Spleen (tissue), 11 donors: ENCODE data around the gene KMT5C. TPM values are rescaled to one million over a fixed set of nuclear protein-coding genes. Genes with fewer than 3 reads are reported as not detected.
"Not testable (repeated sequence)": the region's sequence is repeated elsewhere in the genome, so short reads cannot be mapped to it uniquely, and the experiment has no call there.

Source experiments
- DNase-seq: peaks from one replicate; pipeline ENCODE4 v3.0.0-alpha.2; 2020
- H3K27ac ChIP-seq, 8 donors: fragments of 200-600 bp; sonication (generic) in 7 of 8; 1 replicate in 4 of 8; 2 replicates in 4 of 8; pipeline versions ENCODE4 v1.5.0 to v1.8.0; 2016 to 2021; ENCODE audit warnings: inconsistent platforms in 4 of 8, mild to moderate bottlenecking in 4 of 8, moderate library complexity in 1 of 8
- H3K27me3 ChIP-seq, 7 donors: fragments of 200-600 bp; sonication (generic) in 6 of 7; replicated peaks in 1 of 7; 1 replicate in 4 of 7; 2 replicates in 3 of 7; pipeline versions ENCODE4 v1.5.0 to v1.8.0; 2016 to 2021; ENCODE audit warnings: inconsistent platforms in 3 of 7, mild to moderate bottlenecking in 1 of 7
- H3K36me3 ChIP-seq, 6 donors: fragments of 200-600 bp; sonication (generic) in 5 of 6; 1 replicate in 4 of 6; 2 replicates in 2 of 6; pipeline versions ENCODE4 v1.5.0 to v1.8.0; 2016 to 2021; ENCODE audit warnings: inconsistent platforms in 2 of 6
- H3K4me1 ChIP-seq, 6 donors: fragments of 200-600 bp; sonication (generic) in 5 of 6; 1 replicate in 3 of 6; 2 replicates in 3 of 6; pipeline versions ENCODE4 v1.5.0 to v1.8.0; 2016 to 2021; ENCODE audit warnings: inconsistent platforms in 3 of 6
- H3K4me3 ChIP-seq, 8 donors: fragments of 200-600 bp; sonication (generic) in 7 of 8; 1 replicate in 4 of 8; 2 replicates in 4 of 8; pipeline versions ENCODE4 v1.5.0 to v1.8.0; 2016 to 2021; ENCODE audit warnings: inconsistent platforms in 4 of 8, mild to moderate bottlenecking in 4 of 8, moderate library complexity in 2 of 8
- H3K9me3 ChIP-seq, 8 donors: fragments of 200-600 bp; sonication (generic) in 7 of 8; 1 replicate in 4 of 8; 2 replicates in 4 of 8; pipeline versions ENCODE4 v1.5.0 to v1.8.0; 2016 to 2021; ENCODE audit warnings: inconsistent platforms in 4 of 8
- POLR2A ChIP-seq, 3 donors: fragments of 450-650 bp; IDR thresholded peaks; one replicate each; pipeline ENCODE4 v1.5.1; 2017; ENCODE audit warnings: antibody characterized with exemption in 3 of 3, mild to moderate bottlenecking in 1 of 3
- POLR2AphosphoS5 ChIP-seq, 3 donors: sonication (generic); formaldehyde crosslinking; IDR thresholded peaks; one replicate each; pipeline ENCODE4 v1.5.1; 2017; ENCODE audit warnings: antibody characterized with exemption in 3 of 3
- WGBS, 5 donors: extraction: QIAGEN DNeasy Blood & Tissue Kit in 3 of 5; methylation state at CpG; one replicate each; pipeline versions ENCODE4 v1.1.5 to v1.1.7; 2013 to 2018; 5-methylcytosine and 5-hydroxymethylcytosine counted together
- intact Hi-C: fragments of 100-400 bp; cut with DNase I; formaldehyde crosslinking; loops from one replicate; pipeline ENCODE4 v1.15.0; 2023; ENCODE audit warnings: low total_unique reads
- polyA plus RNA-seq, 3 donors: library from polyadenylated mRNA; stranded (reverse); fragments of 200-250 nt; gene quantifications; one replicate each; pipeline ENCODE4 v1.2.1, GENCODE V29; 2013
- total RNA-seq, 7 donors: library from RNA; depleted of rRNA in 3 of 7; stranded (reverse); fragments of >200 nt in 3 of 7; fragmentation: NEBNext Ultra II Directional in 4 of 7; extraction: Animal tissue kit (Norgen Biotek cat#: 25700) in 4 of 7; gene quantifications; one replicate each; pipeline versions ENCODE4 v1.1.0 to v1.2.1, GENCODE V29; 2016 to 2021
- TF ChIP-seq, protein P1 (sequence below), 11 experiments: fragments of 200-600 bp in 7 of 11; fragments of 450-650 bp in 4 of 11; sonication (generic) in 4 of 11; IDR thresholded peaks in 8 of 11; conservative IDR thresholded peaks in 3 of 11; 1 replicate in 7 of 11; 2 replicates in 4 of 11; pipeline versions ENCODE4 v1.4.0 to v1.8.0; 2016 to 2021; ENCODE audit warnings: antibody characterized with exemption in 11 of 11, inconsistent platforms in 4 of 11, mild to moderate bottlenecking in 1 of 11
- donor health status: healthy with polysubstance abuse.
- donor health status: DM: no; HTN: no; CAD: no; lungs with moderate emphysema.
- donor health status: DM: no; HTN: no; CAD: no.
- donor health status: Bipolar disorder and iron deficiency.
- donor health status: healthy.
- donor health status: DM: no; HTN: no; CAD: no.
- donor health status: DM: yes; HTN: yes; CAD: no.

The KMT5C gene
- total and polyA plus RNA-seq, 10 donors, result 5.7 to 18.1 (median 12.2) TPM

DNA sequence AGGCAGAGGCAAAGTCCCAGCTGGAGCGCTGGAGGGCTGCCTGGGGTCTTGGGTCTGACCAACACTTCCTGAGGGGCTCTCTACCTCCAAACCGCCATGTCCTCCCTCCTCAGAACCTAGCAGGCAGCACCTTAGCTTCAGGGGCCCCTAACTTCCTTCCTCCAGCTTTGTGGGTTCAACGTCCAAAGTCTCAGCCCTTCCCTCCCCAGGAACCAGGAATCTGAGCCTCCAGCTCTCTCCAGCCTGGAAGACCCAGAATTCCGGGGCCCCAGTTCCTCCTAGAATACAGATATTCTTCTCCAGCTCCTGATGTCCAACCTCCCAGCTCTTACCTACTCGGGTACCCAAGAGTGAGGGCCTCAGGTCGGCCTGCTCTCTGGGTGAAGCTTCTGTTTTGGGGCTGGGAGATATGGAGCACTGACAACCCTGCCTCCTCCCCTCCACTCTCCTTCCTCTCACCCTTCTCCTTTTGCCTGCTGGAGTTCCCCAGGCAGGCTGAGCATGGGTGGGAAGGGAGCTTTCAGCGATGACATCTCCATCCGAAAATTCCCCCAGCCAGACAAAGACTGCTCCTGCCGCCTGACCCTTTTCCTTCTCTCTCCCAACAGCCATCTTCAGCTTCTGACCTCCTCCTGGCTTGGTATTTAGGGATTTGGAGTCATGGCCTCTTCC is 18.1 kb upstream of the KMT5C start:
- Histone ChIP-seq H3K9me3 (no peaks in the 10 kb centered on the region), H3K4me1 (peaks cover 0 to 40% (median 0%) of the 10 kb centered on the region in 6 donors)
- 37 to 57% (median 48%) methylated on average over 9 of the region's 9 CpGs for WGBS, 5 donors

DNA sequence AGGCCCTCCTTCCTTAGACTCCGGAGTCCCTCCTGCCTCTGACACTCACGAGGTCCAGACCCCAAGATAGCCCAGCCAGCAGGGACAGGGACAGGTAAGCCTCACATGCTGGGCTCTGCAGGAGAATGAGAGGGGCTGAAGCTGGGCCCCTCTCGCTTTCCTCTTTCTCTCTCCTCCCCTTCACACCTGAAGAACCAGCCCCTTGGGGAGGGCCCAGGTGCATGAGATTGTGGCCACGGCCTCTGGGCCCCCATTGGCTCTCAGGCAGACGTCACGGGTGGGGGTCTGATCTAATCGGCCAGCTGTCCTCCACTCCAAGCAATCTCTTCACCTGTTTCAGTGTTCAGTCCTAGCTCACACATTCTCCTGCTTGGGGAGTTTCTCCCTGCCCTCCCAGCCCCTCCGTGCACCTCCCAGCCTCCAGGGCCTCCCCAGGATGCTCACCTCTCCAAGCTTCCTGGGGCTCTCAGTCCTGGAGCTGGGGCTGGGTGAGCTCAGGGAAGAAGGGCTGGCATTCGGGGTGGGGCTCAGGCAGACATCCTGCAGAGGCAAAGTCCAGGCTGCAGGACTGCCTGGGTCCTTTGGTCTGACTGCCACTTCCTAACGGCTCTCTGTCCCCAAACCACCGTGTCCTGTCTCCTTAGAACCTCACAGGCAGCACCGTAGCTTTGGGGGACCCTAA is 17.3 kb upstream of the KMT5C start:
- H3K36me3 ChIP-seq, result peaks cover 0 to 9% (median 0%) of the 10 kb centered on the region in 6 donors
- intact Hi-C loops, result no loop called here
- peaks cover 0 to 40% (median 0%) of the 10 kb centered on the region in 6 donors for H3K4me1 ChIP-seq
- no peak for TF ChIP-seq POLR2AphosphoS5 (IDR thresholded peaks at IDR 0.05)
- TF ChIP-seq, protein P1, sequence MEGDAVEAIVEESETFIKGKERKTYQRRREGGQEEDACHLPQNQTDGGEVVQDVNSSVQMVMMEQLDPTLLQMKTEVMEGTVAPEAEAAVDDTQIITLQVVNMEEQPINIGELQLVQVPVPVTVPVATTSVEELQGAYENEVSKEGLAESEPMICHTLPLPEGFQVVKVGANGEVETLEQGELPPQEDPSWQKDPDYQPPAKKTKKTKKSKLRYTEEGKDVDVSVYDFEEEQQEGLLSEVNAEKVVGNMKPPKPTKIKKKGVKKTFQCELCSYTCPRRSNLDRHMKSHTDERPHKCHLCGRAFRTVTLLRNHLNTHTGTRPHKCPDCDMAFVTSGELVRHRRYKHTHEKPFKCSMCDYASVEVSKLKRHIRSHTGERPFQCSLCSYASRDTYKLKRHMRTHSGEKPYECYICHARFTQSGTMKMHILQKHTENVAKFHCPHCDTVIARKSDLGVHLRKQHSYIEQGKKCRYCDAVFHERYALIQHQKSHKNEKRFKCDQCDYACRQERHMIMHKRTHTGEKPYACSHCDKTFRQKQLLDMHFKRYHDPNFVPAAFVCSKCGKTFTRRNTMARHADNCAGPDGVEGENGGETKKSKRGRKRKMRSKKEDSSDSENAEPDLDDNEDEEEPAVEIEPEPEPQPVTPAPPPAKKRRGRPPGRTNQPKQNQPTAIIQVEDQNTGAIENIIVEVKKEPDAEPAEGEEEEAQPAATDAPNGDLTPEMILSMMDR (IDR thresholded peaks at IDR 0.05 in 8 of 11, conservative IDR thresholded peaks at IDR 0.05 in 3 of 11), result no peak
- TF ChIP-seq POLR2A (IDR thresholded peaks at IDR 0.05), result no peak
- DNase-seq, result no peak
- peak overlapping the region in 2 of 8 donors; percentile 5 to 9 for H3K4me3 ChIP-seq
- H3K9me3 ChIP-seq, result no peaks in the 10 kb centered on the region
- peaks cover 0 to 24% (median 0%) of the 10 kb centered on the region in 7 donors for H3K27me3 ChIP-seq
- peak overlapping the region in 2 of 8 donors; percentile 53 to 76 for H3K27ac ChIP-seq
- 45 to 55% (median 51%) methylated on average over 11 to 12 of the region's 12 CpGs for WGBS, 5 donors

More for the DNA sequence above, 18.1 kb upstream of the KMT5C start:
- TF ChIP-seq POLR2AphosphoS5 (IDR thresholded peaks at IDR 0.05), result no peak
- no peak for TF ChIP-seq POLR2A (IDR thresholded peaks at IDR 0.05)
- TF ChIP-seq, protein P1 (IDR thresholded peaks at IDR 0.05 in 8 of 11, conservative IDR thresholded peaks at IDR 0.05 in 3 of 11), result no peak
- H3K36me3 ChIP-seq, result peaks cover 0 to 10% (median 0%) of the 10 kb centered on the region in 6 donors
- H3K4me3 ChIP-seq, result no peak overlapping the region
- peaks cover 0 to 24% (median 0%) of the 10 kb centered on the region in 7 donors for H3K27me3 ChIP-seq
- no peak for DNase-seq
- intact Hi-C loops, result no loop called here
- no peak overlapping the region for H3K27ac ChIP-seq

DNA sequence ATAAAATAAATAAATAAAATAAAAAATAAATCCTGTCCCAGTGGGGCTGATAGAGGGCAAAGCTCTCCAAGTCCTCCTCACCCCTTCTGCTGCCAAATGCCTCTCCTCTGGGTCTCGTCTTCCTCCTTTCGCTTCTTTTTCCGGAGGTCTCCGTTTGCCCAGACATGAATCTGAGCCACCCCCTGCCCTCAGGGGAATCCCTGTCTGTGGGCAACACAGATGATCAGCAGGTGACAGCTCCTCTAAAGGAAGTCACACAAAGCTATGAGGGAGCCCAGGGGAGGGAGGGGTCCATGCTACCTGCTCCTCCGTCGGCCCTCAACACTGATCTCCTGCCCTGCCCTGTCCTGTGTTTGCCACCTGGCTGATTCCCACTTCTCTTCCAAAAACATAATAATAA is 15.0 kb upstream of the KMT5C start:
- TF ChIP-seq POLR2AphosphoS5 (IDR thresholded peaks at IDR 0.05) (no peak), POLR2A (IDR thresholded peaks at IDR 0.05) (no peak)
- TF ChIP-seq, protein P1 (IDR thresholded peaks at IDR 0.05 in 8 of 11, conservative IDR thresholded peaks at IDR 0.05 in 3 of 11), result no peak
- Histone ChIP-seq H3K4me3 (peak overlapping the region in 2 of 8 donors; percentile 17 to 38), H3K36me3 (peaks cover 0 to 8% (median 0%) of the 10 kb centered on the region in 6 donors), H3K4me1 (peaks cover 0 to 40% (median 0%) of the 10 kb centered on the region in 6 donors), H3K27me3 (peaks cover 0 to 29% (median 0%) of the 10 kb centered on the region in 7 donors), H3K27ac (peak overlapping the region in 5 of 8 donors; percentile 5 to 76 (median 70)), H3K9me3 (no peaks in the 10 kb centered on the region)
- intact Hi-C loops, result no loop called here
- WGBS, 5 donors, result 58 to 85% (median 80%) methylated on average over 6 of the region's 6 CpGs
- no peak for DNase-seq

DNA sequence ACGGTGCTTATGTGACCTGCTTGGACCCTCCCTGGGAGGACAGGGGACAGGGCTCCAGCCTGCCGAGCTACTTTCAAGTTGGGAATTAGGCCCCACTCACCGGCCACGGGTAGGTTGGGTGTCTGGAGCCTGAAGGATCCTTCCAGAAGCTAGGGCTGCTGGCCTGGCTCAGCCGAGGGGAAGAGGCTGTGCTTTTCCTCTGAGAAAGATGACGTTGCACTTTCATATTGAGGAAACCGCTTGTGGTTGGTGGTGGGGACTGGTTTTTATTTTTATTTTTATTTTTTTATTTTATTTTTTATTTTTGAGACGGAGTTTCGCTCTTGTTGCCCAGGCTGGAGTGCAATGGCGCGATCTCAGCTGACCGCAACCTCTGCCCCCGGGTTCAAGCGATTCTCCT is 14.5 kb upstream of the KMT5C start, which contains the start of gene TMEM150B:
Gene TMEM150B (minus strand): TSS at position 170 of the 400 bp plus-strand sequence. CDS start 4,305 bp downstream, outside the sequence.
- H3K4me3 ChIP-seq, result peak within 1 kb of the TSS in 2 of 8 donors; percentile 17 to 38
- peaks cover 0 to 3% (median 0%) of the 10 kb centered on the region in 6 donors for H3K36me3 ChIP-seq
- no peak for DNase-seq
- TF ChIP-seq POLR2AphosphoS5 (IDR thresholded peaks at IDR 0.05), result peak; percentile 9 to 35 (median 15)
- TF ChIP-seq, protein P1 (IDR thresholded peaks at IDR 0.05 in 8 of 11, conservative IDR thresholded peaks at IDR 0.05 in 3 of 11), result no peak
- H3K4me1 ChIP-seq, result peaks cover 0 to 40% (median 0%) of the 10 kb centered on the region in 6 donors
- WGBS, 5 donors, result 47 to 59% (median 53%) methylated on average over 13 to 14 of the region's 14 CpGs
- peak within 1 kb of the TSS in 6 of 8 donors; percentile 5 to 76 (median 66) for H3K27ac ChIP-seq
- peaks cover 0 to 29% (median 0%) of the 10 kb centered on the region in 7 donors for H3K27me3 ChIP-seq
- H3K9me3 ChIP-seq, result no peaks in the 10 kb centered on the region
- intact Hi-C loops, result no loop called here

DNA sequence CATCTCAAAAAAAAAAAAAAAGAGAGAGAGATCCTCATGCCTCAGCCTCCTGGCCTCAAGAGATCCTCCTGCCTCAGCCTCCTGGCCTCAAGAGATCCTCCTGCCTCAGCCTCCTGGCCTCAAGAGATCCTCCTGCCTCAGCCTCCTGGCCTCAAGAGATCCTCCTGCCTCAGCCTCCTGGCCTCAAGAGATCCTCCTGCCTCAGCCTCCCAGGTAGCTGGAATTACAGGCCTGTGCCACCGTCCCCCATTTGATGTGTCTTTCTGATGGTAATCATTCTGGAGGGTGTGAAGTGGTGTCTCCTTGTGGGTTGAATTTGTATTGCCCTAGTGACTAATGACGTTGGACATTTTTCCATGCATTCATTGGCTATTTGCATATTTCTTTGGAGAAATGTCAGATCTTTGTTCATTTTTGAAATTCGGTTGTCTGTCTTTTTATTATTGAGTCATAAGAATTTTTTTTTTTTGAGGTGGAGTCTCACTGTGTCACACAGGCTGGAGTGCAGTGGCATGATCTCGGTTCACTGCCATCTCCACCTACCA is 10.8 kb upstream of the KMT5C start:
- WGBS, 5 donors, result 69 to 83% (median 76%) methylated on average over 4 of the region's 4 CpGs
- H3K36me3 ChIP-seq, H3K27ac ChIP-seq, H3K4me3 ChIP-seq, H3K9me3 ChIP-seq, DNase-seq, intact Hi-C loops: not testable (repeated sequence)
- H3K27me3 ChIP-seq, result peaks cover 0 to 29% (median 0%) of the 10 kb centered on the region in 7 donors
- H3K4me1 ChIP-seq, result peaks cover 0 to 27% (median 0%) of the 10 kb centered on the region in 6 donors

DNA sequence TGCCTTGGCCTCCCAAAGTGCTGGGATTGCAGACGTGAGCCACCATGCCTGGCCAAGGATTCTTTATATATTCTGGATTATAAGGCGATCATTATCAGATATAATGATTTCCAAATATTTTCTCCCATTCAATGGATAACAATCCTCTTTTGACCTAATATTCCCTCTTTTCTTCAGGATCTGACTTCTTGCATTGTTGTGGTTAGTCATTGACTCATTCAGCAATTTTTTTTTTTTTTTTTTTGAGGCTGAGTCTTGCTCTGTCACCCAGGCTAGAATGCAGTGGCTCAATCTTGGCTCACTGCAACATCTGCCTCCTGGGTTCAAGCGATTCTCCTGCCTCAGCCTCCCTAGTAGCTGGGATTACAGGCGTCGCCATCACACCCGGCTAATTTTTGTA is 9.9 kb upstream of the KMT5C start:
- intact Hi-C loops, H3K36me3 ChIP-seq, H3K4me3 ChIP-seq, DNase-seq, H3K9me3 ChIP-seq, H3K27ac ChIP-seq: not testable (repeated sequence)
- Histone ChIP-seq H3K4me1 (peaks cover 0 to 24% (median 0%) of the 10 kb centered on the region in 6 donors), H3K27me3 (peaks cover 0 to 39% (median 0%) of the 10 kb centered on the region in 7 donors)
- 88 to 95% (median 91%) methylated on average over 6 of the region's 6 CpGs for WGBS, 5 donors
